Subcutaneous abdominal adipose tissue (tissue), 5 donors: ENCODE data around the gene FAM181A.
A peak's percentile ranks its signal among the peaks of the same experiment; 100 is the strongest.

Experiments used
- H3K27ac ChIP-seq: one replicate; pipeline ENCODE4 v1.7.0; 2013; ENCODE audit warnings: low read depth, mild to moderate bottlenecking, inconsistent platforms, low read length, moderate library complexity
- H3K27me3 ChIP-seq, 5 donors: one replicate each; pipeline ENCODE4 v1.7.0; 2013; ENCODE audit warnings: low read length in 5 of 5, inconsistent platforms in 1 of 5; ENCODE audit not compliant: control insufficient read depth in 5 of 5, insufficient read depth in 4 of 5
- H3K36me3 ChIP-seq, 5 donors: one replicate each; pipeline ENCODE4 v1.7.0; 2013; ENCODE audit warnings: low read length in 5 of 5; ENCODE audit not compliant: control insufficient read depth in 5 of 5, insufficient read depth in 5 of 5
- H3K4me1 ChIP-seq, 5 donors: one replicate each; pipeline ENCODE4 v1.7.0; 2013; ENCODE audit warnings: low read length in 5 of 5, mild to moderate bottlenecking in 3 of 5, moderate library complexity in 1 of 5; ENCODE audit not compliant: control insufficient read depth in 5 of 5, insufficient read depth in 5 of 5
- H3K4me3 ChIP-seq, 5 donors: one replicate each; pipeline ENCODE4 v1.7.0; 2013; ENCODE audit warnings: low read length in 5 of 5, low read depth in 1 of 5
- H3K9ac ChIP-seq, 5 donors: one replicate each; pipeline ENCODE4 v1.7.0; 2013; ENCODE audit warnings: low read length in 5 of 5, mild to moderate bottlenecking in 4 of 5, moderate library complexity in 3 of 5
- H3K9me3 ChIP-seq, 5 donors: one replicate each; pipeline ENCODE4 v1.7.0; 2013; ENCODE audit warnings: low read length in 5 of 5; ENCODE audit not compliant: control insufficient read depth in 5 of 5
- donor health status: healthy.
- donor health status: healthy.
- donor health status: healthy.
- donor health status: healthy.
- donor health status: healthy.

FAM181A gene

DNA sequence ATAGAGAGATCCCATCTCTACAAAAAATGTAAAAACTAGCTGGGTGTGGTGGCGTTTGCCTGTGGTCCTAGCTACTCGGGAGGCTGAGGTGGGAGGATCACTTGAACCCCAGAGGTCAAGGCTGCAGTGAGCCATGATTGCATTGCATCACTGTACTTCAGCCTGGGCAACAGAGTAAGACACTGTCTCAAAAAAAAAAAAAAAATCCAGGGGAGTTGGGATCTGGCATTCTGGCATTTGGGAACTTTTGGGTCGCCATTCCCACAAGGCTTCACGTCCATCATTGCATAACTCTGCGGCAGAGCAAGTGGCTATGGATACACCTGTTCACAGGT is 34.7 kb upstream of the FAM181A start:
- Histone ChIP-seq H3K27ac (no peak overlapping the region), H3K36me3 (no peaks in the 10 kb centered on the region), H3K9me3 (no peaks in the 10 kb centered on the region), H3K27me3 (peaks cover 0 to 5% (median 0%) of the 10 kb centered on the region in 5 donors), H3K9ac (no peak overlapping the region), H3K4me3 (no peak overlapping the region), H3K4me1 (peaks cover 3 to 36% (median 27%) of the 10 kb centered on the region in 5 donors)

DNA sequence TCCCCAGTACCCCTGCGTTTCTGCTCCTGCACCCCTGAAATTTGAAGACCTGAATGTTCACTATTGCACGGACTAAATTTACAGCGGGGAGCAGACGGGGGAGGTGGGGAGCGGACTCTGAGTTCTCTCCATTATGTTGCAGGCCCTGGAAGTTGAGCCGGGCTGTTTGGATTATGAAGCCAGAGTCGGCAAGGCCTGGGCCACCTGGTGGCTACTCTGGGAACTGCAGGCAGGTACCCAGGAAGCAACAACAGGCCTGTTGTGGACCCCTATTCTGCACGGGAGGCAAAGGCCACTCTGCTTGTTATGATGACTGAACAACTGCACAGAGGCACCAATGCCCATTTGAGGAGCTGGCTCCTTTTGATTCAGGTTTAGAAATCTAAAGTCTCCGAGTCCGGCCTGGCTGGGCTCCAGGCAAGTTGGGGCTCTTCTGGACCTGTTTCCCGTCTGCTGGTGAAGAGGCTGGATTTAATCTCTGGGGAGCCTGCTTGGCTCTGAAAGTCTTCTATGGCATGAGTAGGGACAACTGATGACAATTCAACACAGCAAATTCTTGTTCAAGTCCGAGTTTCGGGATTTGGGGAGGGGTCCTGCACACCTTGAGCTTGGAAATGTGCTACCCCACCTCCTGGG is 34.1 kb upstream of the FAM181A start:
- H3K9ac ChIP-seq, result no peak overlapping the region
- H3K36me3 ChIP-seq, result no peaks in the 10 kb centered on the region
- no peaks in the 10 kb centered on the region for H3K9me3 ChIP-seq
- H3K27me3 ChIP-seq, result peaks cover 0 to 5% (median 0%) of the 10 kb centered on the region in 5 donors
- H3K27ac ChIP-seq, result no peak overlapping the region
- H3K4me3 ChIP-seq, result peak overlapping the region in 3 of 5 donors; percentile 27 to 52 (median 34)
- peaks cover 3 to 36% (median 27%) of the 10 kb centered on the region in 5 donors for H3K4me1 ChIP-seq

DNA sequence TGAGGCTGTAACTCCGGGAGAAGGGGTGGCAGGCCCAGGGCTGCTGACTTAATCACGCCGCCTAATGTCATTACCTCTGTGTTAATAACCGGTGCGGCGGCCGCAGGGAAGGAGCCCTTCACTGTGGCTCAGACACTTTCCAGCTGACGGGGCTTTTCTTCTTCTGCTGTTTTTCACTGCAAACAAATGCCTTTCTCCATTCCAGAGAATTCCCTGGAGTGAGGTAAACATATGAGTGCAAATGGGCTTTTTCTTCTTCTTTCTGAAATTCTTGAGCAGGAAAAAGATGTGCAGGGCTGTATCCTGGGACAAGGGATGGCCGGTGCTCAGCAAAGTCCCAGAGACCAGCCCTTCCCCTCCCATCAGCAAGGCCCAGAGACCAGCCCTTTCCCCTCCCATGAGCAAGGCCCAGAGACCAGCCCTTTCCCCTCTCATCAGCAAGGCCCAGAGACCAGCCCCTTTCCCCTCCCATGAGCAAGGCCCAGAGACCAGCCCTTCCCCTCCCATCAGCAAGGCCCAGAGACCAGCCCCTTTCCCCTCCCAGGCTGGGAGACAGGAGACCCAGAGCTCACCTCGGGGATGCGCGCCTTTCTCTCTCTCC is 33.4 kb upstream of the FAM181A start:
- no peak overlapping the region for H3K27ac ChIP-seq
- no peaks in the 10 kb centered on the region for H3K36me3 ChIP-seq
- H3K4me3 ChIP-seq, result peak overlapping the region in 1 of 5 donors; percentile 52
- no peak overlapping the region for H3K9ac ChIP-seq
- H3K9me3 ChIP-seq, result no peaks in the 10 kb centered on the region
- H3K4me1 ChIP-seq, result peaks cover 3 to 31% (median 24%) of the 10 kb centered on the region in 5 donors
- H3K27me3 ChIP-seq, result peaks cover 0 to 9% (median 0%) of the 10 kb centered on the region in 5 donors

DNA sequence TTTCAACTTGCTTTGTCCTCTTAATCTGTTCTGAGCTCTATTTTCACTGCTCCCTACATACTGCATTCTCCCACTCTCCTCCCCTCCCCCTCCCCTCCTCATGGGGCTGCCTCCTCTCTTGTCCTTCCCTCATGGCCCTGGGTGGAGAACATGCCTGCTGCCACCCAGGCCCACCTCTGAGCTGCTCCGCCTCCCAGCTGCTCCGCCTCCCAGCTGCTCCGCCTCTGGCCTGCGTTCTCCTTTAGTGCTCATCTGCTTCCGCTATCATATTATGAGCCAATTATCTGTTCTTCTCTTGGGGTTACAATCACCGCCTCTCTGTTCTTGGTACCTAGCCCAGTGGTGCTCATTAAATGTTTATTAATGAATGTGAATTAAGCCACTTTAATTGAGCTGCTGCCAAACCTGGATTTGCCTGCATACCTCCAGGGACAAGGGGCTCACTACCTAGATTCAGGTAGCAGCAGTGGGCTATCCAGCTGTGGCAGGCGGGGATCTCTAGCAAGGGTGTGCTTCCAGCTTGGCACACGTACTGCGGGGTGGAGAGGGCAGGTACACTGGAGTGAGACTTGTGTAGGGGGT is 32.0 kb upstream of the FAM181A start:
- H3K36me3 ChIP-seq, result no peaks in the 10 kb centered on the region
- H3K4me1 ChIP-seq, result peaks cover under 1 to 17% (median 11%) of the 10 kb centered on the region in 5 donors
- H3K27me3 ChIP-seq, result peaks cover 0 to 9% (median 0%) of the 10 kb centered on the region in 5 donors
- H3K27ac ChIP-seq, result no peak overlapping the region
- no peak overlapping the region for H3K9ac ChIP-seq
- no peak overlapping the region for H3K4me3 ChIP-seq
- H3K9me3 ChIP-seq, result no peaks in the 10 kb centered on the region

DNA sequence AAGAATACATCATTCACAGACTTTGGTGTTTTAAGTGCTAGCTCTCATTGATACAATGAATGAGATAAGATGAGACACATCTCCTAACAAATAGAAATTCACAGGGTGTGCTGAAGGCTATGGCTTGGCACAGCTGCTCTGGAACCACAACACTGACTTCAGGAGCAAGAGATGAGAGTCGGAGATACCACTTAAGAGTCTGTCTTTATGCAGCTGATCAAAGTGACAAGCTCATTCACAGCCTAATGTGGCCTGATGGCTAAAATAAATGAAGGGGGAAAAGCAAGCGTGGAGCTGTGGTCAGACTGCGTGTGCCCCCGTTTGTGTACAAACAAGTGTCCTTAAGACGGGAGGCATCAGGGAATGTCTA is 29.7 kb upstream of the FAM181A start:
- Histone ChIP-seq H3K4me3 (no peak overlapping the region), H3K4me1 (peaks cover 0 to 13% (median 9%) of the 10 kb centered on the region in 5 donors)

DNA sequence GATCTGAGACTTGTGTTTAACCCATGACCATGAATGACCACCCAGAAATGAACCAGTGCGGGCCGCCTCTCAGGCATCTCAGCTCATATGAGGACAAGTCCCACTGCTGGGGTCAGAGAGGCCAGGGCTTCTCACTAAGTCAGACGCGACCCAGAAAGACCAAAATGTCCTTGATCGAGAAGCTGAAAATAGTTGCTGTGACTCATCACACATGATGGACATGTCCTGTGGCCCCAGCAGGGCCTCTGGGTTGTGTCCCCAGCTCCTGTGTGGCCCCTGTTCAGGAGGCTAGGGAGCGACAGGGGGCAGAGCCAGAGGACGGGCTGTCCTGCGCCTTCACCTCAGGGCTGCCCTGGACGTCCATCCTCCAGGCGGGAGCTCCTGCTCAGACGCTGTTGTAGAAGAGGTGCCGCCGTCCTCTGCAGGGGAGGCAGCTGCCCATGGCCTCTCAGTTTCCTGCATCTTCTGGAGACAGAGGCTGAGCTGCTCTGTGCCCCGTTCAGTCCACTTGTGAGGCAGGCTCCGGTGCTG is 29.0 kb upstream of the FAM181A start:
- H3K27ac ChIP-seq, result no peak overlapping the region
- peaks cover 0 to 8% (median 6%) of the 10 kb centered on the region in 5 donors for H3K4me1 ChIP-seq

More for the DNA sequence above, 29.7 kb upstream of the FAM181A start:
- no peaks in the 10 kb centered on the region for H3K36me3 ChIP-seq
- H3K9ac ChIP-seq, result no peak overlapping the region
- H3K9me3 ChIP-seq, result no peaks in the 10 kb centered on the region
- H3K27me3 ChIP-seq, result peaks cover 0 to 3% (median 0%) of the 10 kb centered on the region in 5 donors
- no peak overlapping the region for H3K27ac ChIP-seq

DNA sequence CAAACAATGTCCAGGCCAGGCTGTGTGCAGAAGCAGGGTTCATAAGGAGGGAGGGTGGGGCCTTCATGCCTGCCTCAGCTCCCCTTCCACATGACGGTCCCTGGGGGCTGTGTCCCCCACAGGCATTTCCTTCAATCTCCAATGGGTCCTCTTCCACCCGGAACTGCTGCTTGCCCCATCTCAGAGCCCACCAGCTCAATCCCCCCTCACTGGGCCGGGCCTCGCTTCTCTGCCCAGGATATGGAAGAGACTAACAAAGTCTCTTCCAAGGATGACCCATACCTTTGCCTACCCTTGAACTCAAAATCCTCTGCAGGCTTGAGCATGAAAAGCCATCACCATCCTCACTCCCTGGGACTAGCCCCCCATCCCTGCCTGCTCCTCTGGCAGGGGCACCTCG is 28.4 kb upstream of the FAM181A start:
- H3K9ac ChIP-seq, result no peak overlapping the region
- H3K36me3 ChIP-seq, result no peaks in the 10 kb centered on the region
- no peak overlapping the region for H3K4me3 ChIP-seq
- peaks cover 0 to 2% (median under 1%) of the 10 kb centered on the region in 5 donors for H3K4me1 ChIP-seq
- no peak overlapping the region for H3K27ac ChIP-seq
- peaks cover 0 to 10% (median 6%) of the 10 kb centered on the region in 5 donors for H3K27me3 ChIP-seq
- no peaks in the 10 kb centered on the region for H3K9me3 ChIP-seq

More for the DNA sequence above, 29.0 kb upstream of the FAM181A start:
- Histone ChIP-seq H3K4me3 (no peak overlapping the region), H3K9ac (no peak overlapping the region), H3K9me3 (no peaks in the 10 kb centered on the region), H3K36me3 (no peaks in the 10 kb centered on the region), H3K27me3 (peaks cover 0 to 6% (median 4%) of the 10 kb centered on the region in 5 donors)

DNA sequence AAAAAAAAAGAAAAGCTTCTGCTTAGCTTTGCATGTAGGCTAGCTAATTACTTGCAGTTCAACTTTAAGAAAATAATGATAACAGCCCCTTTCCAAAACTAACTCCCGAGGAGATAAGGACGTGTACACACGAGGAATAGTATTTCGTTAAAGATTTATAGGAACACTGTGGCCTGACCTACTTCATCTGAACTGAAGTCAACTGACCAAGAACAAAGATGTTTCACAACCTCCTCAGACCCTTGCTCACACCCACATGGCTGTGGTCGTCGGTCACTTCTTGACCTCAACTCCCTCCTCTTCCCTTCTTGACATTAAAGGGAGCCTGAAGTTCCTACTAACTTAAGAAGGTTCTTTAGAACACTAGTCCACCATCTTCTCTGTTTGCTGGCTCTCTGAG is 25.3 kb upstream of the FAM181A start:
- no peak overlapping the region for H3K27ac ChIP-seq
- no peaks in the 10 kb centered on the region for H3K9me3 ChIP-seq
- no peak overlapping the region for H3K4me3 ChIP-seq
- H3K36me3 ChIP-seq, result no peaks in the 10 kb centered on the region
- no peaks in the 10 kb centered on the region for H3K4me1 ChIP-seq
- H3K9ac ChIP-seq, result no peak overlapping the region
- H3K27me3 ChIP-seq, result peaks cover 0 to 13% (median 8%) of the 10 kb centered on the region in 5 donors

DNA sequence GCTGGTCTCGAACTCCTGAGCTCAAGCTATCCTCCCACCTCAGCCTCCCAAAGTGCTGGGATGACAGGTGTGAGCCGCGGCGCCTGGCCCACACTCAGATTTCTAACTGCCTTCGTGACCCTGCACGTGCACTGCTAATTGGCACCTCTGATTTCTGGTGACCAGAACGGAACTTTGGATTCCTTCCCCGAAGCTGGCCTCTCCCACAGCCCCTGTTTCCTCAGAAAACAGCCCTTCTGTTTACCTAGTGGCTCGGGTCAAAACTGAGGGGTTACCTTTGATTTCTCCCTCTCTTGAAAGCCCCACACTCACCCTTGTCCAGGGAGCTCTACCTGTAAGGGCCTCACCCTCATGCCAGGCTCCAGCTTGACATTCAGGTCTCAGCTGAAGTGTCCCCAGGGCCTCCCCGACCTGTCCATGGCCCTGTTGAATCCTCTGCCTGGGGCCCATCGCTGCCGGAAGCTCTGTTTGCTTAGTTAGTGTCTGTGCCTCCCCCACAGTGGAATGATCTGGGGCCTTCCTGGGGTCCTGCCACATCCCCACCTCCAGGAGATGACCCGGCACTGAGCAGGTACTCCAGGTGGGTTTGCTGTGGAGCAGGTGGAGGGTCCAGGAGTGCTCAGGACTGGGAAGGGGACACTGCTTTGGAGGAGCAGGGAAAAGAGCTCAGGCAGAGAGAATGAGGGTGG is 24.4 kb upstream of the FAM181A start:
- H3K36me3 ChIP-seq, result no peaks in the 10 kb centered on the region
- H3K9me3 ChIP-seq, result no peaks in the 10 kb centered on the region
- no peak overlapping the region for H3K9ac ChIP-seq
- peaks cover 0 to 13% (median 8%) of the 10 kb centered on the region in 5 donors for H3K27me3 ChIP-seq
- H3K4me1 ChIP-seq, result no peaks in the 10 kb centered on the region
- no peak overlapping the region for H3K27ac ChIP-seq
- H3K4me3 ChIP-seq, result no peak overlapping the region
